SK-N-SH (cell line): ENCODE measurements around the gene THSD7B.

Experiments
- EP300 ChIP-seq, 2 experiments: IDR thresholded peaks; 2 replicates each; pipeline versions ENCODE4 v1.4.0 to v1.6.1; 2012; ENCODE audit warnings: borderline replicate concordance in 1 of 2, low read depth in 1 of 2, low read length in 1 of 2
- POLR2AphosphoS5 ChIP-seq: IDR thresholded peaks from 2 replicates; pipeline ENCODE4 v1.6.1; 2012; ENCODE audit warnings: low read depth, low read length
- SMC3 ChIP-seq: IDR thresholded peaks from 2 replicates; pipeline ENCODE4 v1.6.1; 2012; ENCODE audit warnings: low read depth, low read length, improper control_type of control experiment
- TF ChIP-seq, protein P1 (sequence below): fragments of 200-600 bp; sonication (generic); IDR thresholded peaks from 2 replicates; pipeline ENCODE4 v1.6.1; 2017; ENCODE audit warnings: antibody characterized with exemption, mild to moderate bottlenecking, moderate library complexity
- TF ChIP-seq, protein P2 (sequence below): IDR thresholded peaks from 2 replicates; pipeline ENCODE4 v1.4.0; 2012; ENCODE audit warnings: low read depth

DNA sequence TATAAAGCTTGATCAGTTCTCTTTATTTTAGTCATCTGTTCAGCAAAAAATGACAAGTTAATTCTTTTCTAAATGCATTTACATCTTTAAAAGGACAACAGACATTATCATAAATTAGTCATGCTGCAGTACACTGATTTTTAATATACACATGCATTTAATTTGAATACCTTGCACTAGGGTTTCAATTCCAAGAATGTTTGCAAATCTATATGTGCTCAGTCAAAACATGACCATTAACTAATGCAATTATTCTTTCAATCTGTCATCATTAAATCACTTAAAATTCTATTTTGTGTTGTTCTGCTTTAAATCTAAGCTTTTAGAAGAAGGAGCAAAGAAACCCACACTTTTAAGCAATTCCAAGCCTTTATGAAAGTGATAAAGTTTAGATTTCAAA lies 342.6 kb downstream of the THSD7B start:
- TF ChIP-seq, protein P1, sequence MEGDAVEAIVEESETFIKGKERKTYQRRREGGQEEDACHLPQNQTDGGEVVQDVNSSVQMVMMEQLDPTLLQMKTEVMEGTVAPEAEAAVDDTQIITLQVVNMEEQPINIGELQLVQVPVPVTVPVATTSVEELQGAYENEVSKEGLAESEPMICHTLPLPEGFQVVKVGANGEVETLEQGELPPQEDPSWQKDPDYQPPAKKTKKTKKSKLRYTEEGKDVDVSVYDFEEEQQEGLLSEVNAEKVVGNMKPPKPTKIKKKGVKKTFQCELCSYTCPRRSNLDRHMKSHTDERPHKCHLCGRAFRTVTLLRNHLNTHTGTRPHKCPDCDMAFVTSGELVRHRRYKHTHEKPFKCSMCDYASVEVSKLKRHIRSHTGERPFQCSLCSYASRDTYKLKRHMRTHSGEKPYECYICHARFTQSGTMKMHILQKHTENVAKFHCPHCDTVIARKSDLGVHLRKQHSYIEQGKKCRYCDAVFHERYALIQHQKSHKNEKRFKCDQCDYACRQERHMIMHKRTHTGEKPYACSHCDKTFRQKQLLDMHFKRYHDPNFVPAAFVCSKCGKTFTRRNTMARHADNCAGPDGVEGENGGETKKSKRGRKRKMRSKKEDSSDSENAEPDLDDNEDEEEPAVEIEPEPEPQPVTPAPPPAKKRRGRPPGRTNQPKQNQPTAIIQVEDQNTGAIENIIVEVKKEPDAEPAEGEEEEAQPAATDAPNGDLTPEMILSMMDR: no peak
- TF ChIP-seq, protein P2, sequence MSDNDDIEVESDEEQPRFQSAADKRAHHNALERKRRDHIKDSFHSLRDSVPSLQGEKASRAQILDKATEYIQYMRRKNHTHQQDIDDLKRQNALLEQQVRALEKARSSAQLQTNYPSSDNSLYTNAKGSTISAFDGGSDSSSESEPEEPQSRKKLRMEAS: no peak
- TF ChIP-seq EP300 (IDR thresholded peaks at IDR 0.05; ENCODE audit: borderline replicate concordance in 1 of 2, low read depth in 1 of 2, low read length in 1 of 2) (no peak), SMC3 (no peak), POLR2AphosphoS5 (no peak)
